AG09319 (cell line): ENCODE measurements around the gene FAM50A.
"Not testable (repeated sequence)": the region's sequence is repeated elsewhere in the genome, so short reads cannot be mapped to it uniquely, and the experiment has no call there.

Source experiments
- DNase-seq: peaks from one replicate; pipeline ENCODE4 v3.0.0-alpha.2; 2010; ENCODE audit warnings: low read depth; ENCODE audit errors: extremely low read depth
- TF ChIP-seq, protein P1 (sequence below): IDR thresholded peaks from 2 replicates; pipeline ENCODE4 v1.5.1; 2011; ENCODE audit warnings: low read depth, mild to moderate bottlenecking, inconsistent platforms, low read length, moderate library complexity

The FAM50A gene

DNA sequence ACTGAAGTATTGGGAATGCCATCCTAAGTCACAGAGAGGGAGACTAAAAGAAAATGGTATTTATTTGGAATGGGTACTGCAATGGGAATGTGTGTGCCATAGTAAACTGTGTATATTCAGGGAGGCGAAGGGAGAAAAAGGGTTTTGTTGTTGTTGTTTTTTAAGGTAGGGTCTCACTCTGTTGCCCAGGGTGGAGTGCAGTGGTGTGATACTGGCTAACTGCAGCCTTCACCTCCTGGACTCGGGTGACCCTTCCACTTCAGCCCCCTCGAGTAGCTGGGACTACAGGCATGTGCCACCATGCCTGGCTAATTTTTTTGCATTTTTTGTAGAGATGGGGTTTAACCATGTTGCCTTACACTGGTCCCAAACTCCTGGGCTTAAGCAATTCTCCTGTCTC lies 50.8 kb downstream of the FAM50A start:
- DNase-seq: no peak
- TF ChIP-seq, protein P1, sequence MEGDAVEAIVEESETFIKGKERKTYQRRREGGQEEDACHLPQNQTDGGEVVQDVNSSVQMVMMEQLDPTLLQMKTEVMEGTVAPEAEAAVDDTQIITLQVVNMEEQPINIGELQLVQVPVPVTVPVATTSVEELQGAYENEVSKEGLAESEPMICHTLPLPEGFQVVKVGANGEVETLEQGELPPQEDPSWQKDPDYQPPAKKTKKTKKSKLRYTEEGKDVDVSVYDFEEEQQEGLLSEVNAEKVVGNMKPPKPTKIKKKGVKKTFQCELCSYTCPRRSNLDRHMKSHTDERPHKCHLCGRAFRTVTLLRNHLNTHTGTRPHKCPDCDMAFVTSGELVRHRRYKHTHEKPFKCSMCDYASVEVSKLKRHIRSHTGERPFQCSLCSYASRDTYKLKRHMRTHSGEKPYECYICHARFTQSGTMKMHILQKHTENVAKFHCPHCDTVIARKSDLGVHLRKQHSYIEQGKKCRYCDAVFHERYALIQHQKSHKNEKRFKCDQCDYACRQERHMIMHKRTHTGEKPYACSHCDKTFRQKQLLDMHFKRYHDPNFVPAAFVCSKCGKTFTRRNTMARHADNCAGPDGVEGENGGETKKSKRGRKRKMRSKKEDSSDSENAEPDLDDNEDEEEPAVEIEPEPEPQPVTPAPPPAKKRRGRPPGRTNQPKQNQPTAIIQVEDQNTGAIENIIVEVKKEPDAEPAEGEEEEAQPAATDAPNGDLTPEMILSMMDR: no peak

DNA sequence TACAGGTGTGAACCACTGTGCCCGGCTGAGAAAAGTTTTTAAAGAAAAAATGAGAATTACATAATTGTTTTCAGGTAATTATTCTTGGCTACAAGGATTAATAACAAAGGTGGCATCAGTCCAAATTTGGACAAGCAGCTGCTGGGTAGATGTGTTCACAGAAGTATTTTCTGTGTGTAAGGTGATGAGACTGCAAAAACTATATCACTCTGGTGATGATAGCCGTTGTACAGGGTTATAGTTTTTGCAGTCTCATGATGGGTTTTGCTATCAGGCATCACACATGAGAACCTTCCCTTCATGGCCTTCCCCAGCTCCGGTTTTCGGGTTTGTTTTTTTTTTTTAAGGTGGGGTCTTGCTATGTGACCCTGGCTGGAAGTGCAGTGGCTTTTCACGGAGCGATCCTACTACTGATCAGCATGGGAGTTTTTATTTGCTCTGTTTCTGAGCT lies 51.6 kb downstream of the FAM50A start:
- TF ChIP-seq, protein P1: no peak
- no peak for DNase-seq

DNA sequence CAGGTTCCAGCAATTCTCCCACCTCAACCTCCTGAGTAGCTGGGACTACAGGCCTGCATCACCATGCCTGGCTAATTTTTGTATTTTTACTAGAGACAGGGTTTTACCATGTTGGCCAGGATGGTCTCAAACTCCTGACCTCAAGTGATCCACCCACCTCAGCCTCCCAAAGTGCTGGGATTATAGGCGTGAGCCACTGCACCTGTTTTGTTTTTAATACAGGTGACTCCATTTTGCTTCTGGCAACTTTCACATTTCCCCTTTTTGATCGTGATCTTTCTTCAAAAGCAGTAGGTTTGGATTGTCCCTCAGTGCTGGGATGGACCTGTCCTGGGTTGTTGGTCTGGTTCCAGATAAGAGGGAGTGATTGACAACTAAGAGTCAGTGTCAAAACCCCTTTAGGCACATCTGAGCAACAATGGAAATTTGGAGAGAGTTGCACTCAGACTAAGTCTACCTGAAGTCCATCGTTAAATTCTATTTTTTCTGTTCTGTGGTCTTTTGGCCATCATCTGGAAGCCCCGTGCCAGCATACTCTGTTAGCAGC lies 52.7 kb downstream of the FAM50A start:
- DNase-seq: not testable (repeated sequence)
